Uterus (tissue), 4 donors: ENCODE data around the gene BHLHA15. TPM values are rescaled to one million over a fixed set of nuclear protein-coding genes. Genes with fewer than 3 reads are reported as not detected.

Experiments
- DNase-seq, 2 donors: peaks; one replicate each; pipeline ENCODE4 v3.0.0-alpha.2; 2019 to 2020
- H3K27ac ChIP-seq, 2 donors: fragments of 200-600 bp; sonication (generic); 1 replicate in 1 of 2; 2 replicates in 1 of 2; pipeline ENCODE4 v1.5.1; 2016 to 2018
- H3K27me3 ChIP-seq, 2 donors: fragments of 200-600 bp; sonication (generic); one replicate each; pipeline ENCODE4 v1.5.1; 2018 to 2019; ENCODE audit warnings: control low read depth in 1 of 2
- H3K36me3 ChIP-seq, 2 donors: fragments of 200-600 bp; sonication (generic); one replicate each; pipeline ENCODE4 v1.5.1; 2019; ENCODE audit warnings: control low read depth in 1 of 2
- H3K4me1 ChIP-seq, 2 donors: fragments of 200-600 bp; sonication (generic); one replicate each; pipeline ENCODE4 v1.5.1; 2018 to 2019; ENCODE audit warnings: control low read depth in 1 of 2
- H3K4me3 ChIP-seq, 2 donors: fragments of 200-600 bp; sonication (generic); 1 replicate in 1 of 2; 2 replicates in 1 of 2; pipeline ENCODE4 v1.5.1; 2018 to 2019; ENCODE audit warnings: mild to moderate bottlenecking in 1 of 2
- H3K9me3 ChIP-seq, 2 donors: fragments of 200-600 bp; sonication (generic); one replicate each; pipeline ENCODE4 v1.5.1; 2019; ENCODE audit warnings: control low read depth in 1 of 2
- CTCF ChIP-seq, 4 experiments: fragments of 200-600 bp in 2 of 4; fragments of 450-650 bp in 2 of 4; sonication (generic) in 2 of 4; IDR thresholded peaks; one replicate each; pipeline ENCODE4 v1.5.1; 2016 to 2019; ENCODE audit warnings: antibody characterized with exemption in 4 of 4, mild to moderate bottlenecking in 2 of 4, moderate library complexity in 1 of 4
- POLR2A ChIP-seq, 2 donors: fragments of 450-650 bp; IDR thresholded peaks; one replicate each; pipeline ENCODE4 v1.6.1; 2016; ENCODE audit warnings: antibody characterized with exemption in 2 of 2, mild to moderate bottlenecking in 1 of 2, moderate library complexity in 1 of 2
- intact Hi-C: fragments of 100-400 bp; cut with DNase I; formaldehyde crosslinking; loops from one replicate; pipeline ENCODE4 v1.15.1; 2023; ENCODE audit warnings: low total_unique reads
- total RNA-seq, 4 donors: library from RNA; depleted of rRNA in 3 of 4; stranded (reverse); fragments of >200 nt in 3 of 4; gene quantifications; one replicate each; pipeline versions ENCODE4 v1.1.0 to v1.2.4, GENCODE V29; 2014 to 2023
- donor health status: DM: yes; HTN: yes; CAD: no.

BHLHA15 gene
- total RNA-seq, 4 donors from 2014 or later = 0.41 to 1.6 TPM; not detected in 2

GRCh38 chr7:98175260-98175940 lies 35.8 kb upstream of the BHLHA15 start:
- Histone ChIP-seq H3K27me3 (no peaks in the 10 kb centered on the region), H3K36me3 (no peaks in the 10 kb centered on the region), H3K9me3 (no peaks in the 10 kb centered on the region), H3K4me1 (no peaks in the 10 kb centered on the region), H3K27ac (no peak overlapping the region), H3K4me3 (no peak overlapping the region)
- DNase-seq = no peak
- intact Hi-C loops = no loop called here
- no peak for TF ChIP-seq POLR2A (IDR thresholded peaks at IDR 0.05)
- TF ChIP-seq CTCF (IDR thresholded peaks at IDR 0.05) = no peak

- Histone ChIP-seq H3K4me3 (no peak overlapping the region), H3K27ac (no peak overlapping the region), H3K9me3 (no peaks in the 10 kb centered on the region), H3K27me3 (no peaks in the 10 kb centered on the region), H3K4me1 (no peaks in the 10 kb centered on the region), H3K36me3 (no peaks in the 10 kb centered on the region)
- TF ChIP-seq POLR2A (IDR thresholded peaks at IDR 0.05) (no peak), CTCF (IDR thresholded peaks at IDR 0.05) (no peak)
- DNase-seq = no peak
- intact Hi-C loops = no loop called here
Observed at GRCh38 chr7:98177553-98177952, 33.7 kb upstream of the BHLHA15 start.

GRCh38 chr7:98178321-98178720 lies 32.9 kb upstream of the BHLHA15 start:
- Histone ChIP-seq H3K4me3 (no peak overlapping the region), H3K27ac (no peak overlapping the region), H3K36me3 (no peaks in the 10 kb centered on the region), H3K4me1 (no peaks in the 10 kb centered on the region), H3K9me3 (no peaks in the 10 kb centered on the region), H3K27me3 (no peaks in the 10 kb centered on the region)
- DNase-seq = no peak
- intact Hi-C loops = no loop called here
- TF ChIP-seq CTCF (IDR thresholded peaks at IDR 0.05) (no peak), POLR2A (IDR thresholded peaks at IDR 0.05) (no peak)

- H3K27ac ChIP-seq = no peak overlapping the region
- H3K27me3 ChIP-seq = no peaks in the 10 kb centered on the region
- TF ChIP-seq CTCF (IDR thresholded peaks at IDR 0.05) (no peak), POLR2A (IDR thresholded peaks at IDR 0.05) (no peak)
- intact Hi-C loops = no loop called here
- DNase-seq = no peak
- H3K36me3 ChIP-seq = no peaks in the 10 kb centered on the region
- H3K9me3 ChIP-seq = no peaks in the 10 kb centered on the region
- H3K4me1 ChIP-seq = no peaks in the 10 kb centered on the region
- no peak overlapping the region for H3K4me3 ChIP-seq
Observed at GRCh38 chr7:98178762-98179490, 32.3 kb upstream of the BHLHA15 start.

- no peak overlapping the region for H3K27ac ChIP-seq
Observed at GRCh38 chr7:98180751-98181150, 30.5 kb upstream of the BHLHA15 start.

More at GRCh38 chr7:98180751-98181150, 30.5 kb upstream of the BHLHA15 start:
- no peak for DNase-seq
- no peaks in the 10 kb centered on the region for H3K9me3 ChIP-seq
- H3K27me3 ChIP-seq = no peaks in the 10 kb centered on the region
- TF ChIP-seq CTCF (IDR thresholded peaks at IDR 0.05) (no peak), POLR2A (IDR thresholded peaks at IDR 0.05) (no peak)
- no peaks in the 10 kb centered on the region for H3K4me1 ChIP-seq
- no peaks in the 10 kb centered on the region for H3K36me3 ChIP-seq
- intact Hi-C loops = no loop called here
- H3K4me3 ChIP-seq = no peak overlapping the region
